OCI-LY3 (cell line): ENCODE data around the gene CROCC2.

Experiments used
- CTCF ChIP-seq: fragments of 200-600, 300-600 bp; sonication (generic); IDR thresholded peaks from 2 replicates; pipeline ENCODE4 v1.5.1; 2014; ENCODE audit warnings: antibody characterized with exemption, low read length, low read depth
- EZH2phosphoT487 ChIP-seq: fragments of 200-600 bp; shearing (Covaris generic); IDR thresholded peaks from 2 replicates; pipeline ENCODE4 v1.6.1; 2018; ENCODE audit warnings: antibody characterized with exemption, mixed run types, low read depth

GRCh38 chr2:240896871-240897692 lies 9.1 kb upstream of the CROCC2 start:
- TF ChIP-seq CTCF, result no peak
- no peak for TF ChIP-seq EZH2phosphoT487
